Karpas-422 (cell line): ENCODE results near the gene SCGB1A1. TPM values are rescaled to one million over a fixed set of nuclear protein-coding genes. Genes with fewer than 3 reads are reported as not detected.
"Not testable (repeated sequence)": the region's sequence is repeated elsewhere in the genome, so short reads cannot be mapped to it uniquely, and the experiment has no call there.

Source experiments
- DNase-seq: peaks from one replicate; pipeline ENCODE4 v3.0.0-alpha.2; 2015
- H2AFZ ChIP-seq: fragments of 200-600 bp; sonication (generic); 2 replicates; pipeline ENCODE4 v1.6.1; 2014; ENCODE audit warnings: antibody characterized with exemption, low read length, mixed read lengths
- H3K27ac ChIP-seq: fragments of 200-600 bp; sonication (generic); 2 replicates; pipeline ENCODE4 v1.5.1; 2014; ENCODE audit warnings: mild to moderate bottlenecking, low read length, moderate library complexity
- H3K27me3 ChIP-seq: fragments of 200-600 bp; sonication (generic); 2 replicates; pipeline ENCODE4 v1.6.1; 2014; ENCODE audit warnings: low read length, mixed read lengths
- H3K36me3 ChIP-seq: fragments of 200-600 bp; sonication (generic); 2 replicates; pipeline ENCODE4 v1.6.1; 2014; ENCODE audit warnings: low read length, mixed read lengths; ENCODE audit not compliant: insufficient read depth
- H3K4me1 ChIP-seq: fragments of 200-600 bp; sonication (generic); 2 replicates; pipeline ENCODE4 v1.6.1; 2014; ENCODE audit warnings: mild to moderate bottlenecking, low read length, mixed read lengths
- H3K4me2 ChIP-seq: fragments of 200-600 bp; sonication (generic); 2 replicates; pipeline ENCODE4 v1.6.1; 2014; ENCODE audit warnings: low read length, low read depth, mild to moderate bottlenecking; ENCODE audit not compliant: poor library complexity, severe bottlenecking
- H3K4me3 ChIP-seq: fragments of 200-600 bp; sonication (generic); 2 replicates; pipeline ENCODE4 v1.5.1; 2014; ENCODE audit warnings: mild to moderate bottlenecking, antibody characterized with exemption, low read length, mixed read lengths
- H3K79me2 ChIP-seq: fragments of 200-600 bp; sonication (generic); 2 replicates; pipeline ENCODE4 v1.6.1; 2014; ENCODE audit warnings: mild to moderate bottlenecking, low read length, mixed read lengths
- H3K9ac ChIP-seq: fragments of 200-600 bp; sonication (generic); 2 replicates; pipeline ENCODE4 v1.6.0; 2014; ENCODE audit warnings: low read length
- H3K9me2 ChIP-seq: fragments of 200-600 bp; sonication (generic), shearing (Covaris generic); replicated peaks from 2 replicates; pipeline ENCODE4 v1.6.0; 2014; ENCODE audit warnings: mild to moderate bottlenecking, low read length, moderate library complexity; ENCODE audit not compliant: insufficient read depth
- H3K9me3 ChIP-seq: fragments of 300-700, 200-600 bp; sonication (generic); 2 replicates; pipeline ENCODE4 v1.6.1; 2014; ENCODE audit warnings: low read length, mixed read lengths
- H4K20me1 ChIP-seq: fragments of 200-600 bp; sonication (generic); 2 replicates; pipeline ENCODE4 v1.6.1; 2014; ENCODE audit warnings: mild to moderate bottlenecking, antibody characterized with exemption, low read length, low read depth; ENCODE audit not compliant: insufficient read depth
- total RNA-seq: library from RNA; depleted of rRNA; stranded (reverse); fragments of >200 nt; shearing (Covaris generic); gene quantifications from 2 replicates; pipeline ENCODE4 v1.2.3, GENCODE V29; 2014; ENCODE audit warnings: low replicate concordance

SCGB1A1 gene
- total RNA-seq, 1 experiment from 2014 or later: not detected

GRCh38 chr11:62383822-62384221, 35.0 kb upstream of the SCGB1A1 start:
- Histone ChIP-seq H3K9me3 (no peaks in the 10 kb centered on the region), H3K27me3 (no peaks in the 10 kb centered on the region), H3K4me2 (no peak overlapping the region), H3K4me3 (no peak overlapping the region), H3K9me2 (no peaks in the 10 kb centered on the region), H4K20me1 (no peaks in the 10 kb centered on the region), H3K36me3 (no peaks in the 10 kb centered on the region), H3K4me1 (no peaks in the 10 kb centered on the region; the same call in 1 of the 2 replicates), H2AFZ (no peak overlapping the region), H3K79me2 (no peaks in the 10 kb centered on the region), H3K9ac (no peak overlapping the region), H3K27ac (no peak overlapping the region)
- no peak for DNase-seq

- H3K9me3 ChIP-seq, H3K9ac ChIP-seq, H3K27me3 ChIP-seq, H3K36me3 ChIP-seq, H3K4me1 ChIP-seq, H3K9me2 ChIP-seq, H3K79me2 ChIP-seq, H2AFZ ChIP-seq, H3K4me2 ChIP-seq, H3K27ac ChIP-seq, DNase-seq, H4K20me1 ChIP-seq, H3K4me3 ChIP-seq: not testable (repeated sequence)
Observed at GRCh38 chr11:62386083-62386482, 32.8 kb upstream of the SCGB1A1 start.

GRCh38 chr11:62387381-62387780, 31.5 kb upstream of the SCGB1A1 start:
- Histone ChIP-seq H2AFZ (no peak overlapping the region), H3K27ac (no peak overlapping the region), H3K4me3 (no peak overlapping the region), H3K9me3 (no peaks in the 10 kb centered on the region), H3K27me3 (no peaks in the 10 kb centered on the region), H3K4me2 (no peak overlapping the region), H3K79me2 (no peaks in the 10 kb centered on the region), H3K9me2 (no peaks in the 10 kb centered on the region), H3K36me3 (no peaks in the 10 kb centered on the region), H4K20me1 (no peaks in the 10 kb centered on the region), H3K9ac (no peak overlapping the region), H3K4me1 (no peaks in the 10 kb centered on the region)
- DNase-seq: no peak

DNA sequence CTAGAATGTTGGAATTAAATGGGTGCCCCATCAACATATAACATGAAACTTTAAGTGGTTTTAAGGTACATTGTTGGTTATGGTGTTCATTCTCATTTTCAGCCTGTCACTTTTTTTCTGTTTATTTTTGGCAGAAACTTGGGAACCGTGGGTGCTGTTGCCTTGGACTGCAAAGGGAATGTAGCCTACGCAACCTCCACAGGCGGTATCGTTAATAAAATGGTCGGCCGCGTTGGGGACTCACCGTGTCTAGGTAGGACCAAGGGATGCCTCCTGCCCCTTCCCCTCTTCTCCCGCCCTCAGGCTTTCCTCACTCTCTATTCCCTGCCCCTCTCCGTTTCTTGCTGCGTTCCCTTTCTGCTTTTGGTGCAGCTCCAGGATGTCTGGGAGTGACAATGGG, 29.8 kb upstream of the SCGB1A1 start:
- Histone ChIP-seq H4K20me1 (no peaks in the 10 kb centered on the region), H3K36me3 (no peaks in the 10 kb centered on the region), H3K4me1 (no peaks in the 10 kb centered on the region), H3K9me2 (no peaks in the 10 kb centered on the region), H3K79me2 (no peaks in the 10 kb centered on the region), H3K4me3 (no peak overlapping the region), H3K9ac (no peak overlapping the region), H3K9me3 (no peaks in the 10 kb centered on the region), H3K27ac (no peak overlapping the region), H2AFZ (no peak overlapping the region), H3K4me2 (no peak overlapping the region), H3K27me3 (no peaks in the 10 kb centered on the region)
- DNase-seq: no peak

DNA sequence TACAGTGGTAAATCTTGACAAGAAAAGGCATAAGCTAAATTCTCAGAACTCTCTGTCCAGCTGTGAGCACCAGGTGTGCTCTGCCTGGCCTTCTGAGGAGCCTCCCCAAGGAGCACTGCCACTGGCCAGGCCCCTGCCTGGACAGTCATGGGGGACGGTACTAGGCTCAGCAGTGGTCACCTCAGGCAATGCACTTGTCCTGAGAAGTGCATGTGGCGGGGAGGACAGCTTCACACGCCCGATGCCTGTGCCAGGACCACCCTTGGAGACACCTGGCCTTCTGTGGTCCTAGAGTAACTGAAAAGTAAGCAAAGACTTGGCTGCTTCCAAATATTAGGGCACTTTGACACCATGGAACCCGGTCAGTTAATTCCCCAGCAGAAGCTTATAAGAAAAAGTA, 28.6 kb upstream of the SCGB1A1 start:
- no peaks in the 10 kb centered on the region for H3K9me2 ChIP-seq
- no peaks in the 10 kb centered on the region for H3K79me2 ChIP-seq
- H3K4me3 ChIP-seq: no peak overlapping the region
- DNase-seq: no peak
- no peak overlapping the region for H3K27ac ChIP-seq
- no peaks in the 10 kb centered on the region for H3K4me1 ChIP-seq
- no peak overlapping the region for H3K4me2 ChIP-seq
- no peak overlapping the region for H3K9ac ChIP-seq
- no peaks in the 10 kb centered on the region for H3K36me3 ChIP-seq
- H4K20me1 ChIP-seq: no peaks in the 10 kb centered on the region
- H2AFZ ChIP-seq: no peak overlapping the region
- no peaks in the 10 kb centered on the region for H3K27me3 ChIP-seq
- no peaks in the 10 kb centered on the region for H3K9me3 ChIP-seq

DNA sequence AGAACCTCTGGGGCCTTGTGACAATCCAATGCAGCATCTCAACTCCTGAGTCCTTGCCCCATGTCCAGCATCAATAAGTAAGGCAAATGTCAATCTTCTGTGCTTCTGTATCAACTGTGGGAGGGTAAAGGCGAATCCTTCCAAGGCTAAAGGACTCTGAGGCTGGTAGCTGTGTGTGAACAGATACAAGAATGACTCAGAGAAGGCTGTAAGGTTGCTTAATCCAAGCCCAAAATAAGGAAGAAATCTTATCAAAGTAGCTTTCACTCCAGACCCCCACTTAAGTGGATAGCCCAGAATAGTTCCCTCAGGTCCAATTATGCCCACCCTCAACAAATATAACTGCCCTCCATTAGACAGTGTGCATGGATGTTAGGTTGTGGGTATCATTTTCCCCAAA, 28.1 kb upstream of the SCGB1A1 start:
- H3K36me3 ChIP-seq: no peaks in the 10 kb centered on the region
- DNase-seq: no peak
- no peaks in the 10 kb centered on the region for H3K9me2 ChIP-seq
- no peaks in the 10 kb centered on the region for H3K4me1 ChIP-seq
- H3K9ac ChIP-seq: no peak overlapping the region
- H4K20me1 ChIP-seq: no peaks in the 10 kb centered on the region
- H3K4me3 ChIP-seq: no peak overlapping the region
- no peaks in the 10 kb centered on the region for H3K79me2 ChIP-seq
- H3K27me3 ChIP-seq: no peaks in the 10 kb centered on the region
- H3K27ac ChIP-seq: no peak overlapping the region
- H3K4me2 ChIP-seq: no peak overlapping the region
- no peaks in the 10 kb centered on the region for H3K9me3 ChIP-seq
- H2AFZ ChIP-seq: no peak overlapping the region

GRCh38 chr11:62391642-62392425, 27.0 kb upstream of the SCGB1A1 start:
- DNase-seq: no peak
- Histone ChIP-seq H3K9me2 (no peaks in the 10 kb centered on the region), H3K4me2 (no peak overlapping the region), H3K36me3 (no peaks in the 10 kb centered on the region), H3K9ac (no peak overlapping the region), H3K4me3 (no peak overlapping the region), H3K79me2 (no peaks in the 10 kb centered on the region), H3K9me3 (no peaks in the 10 kb centered on the region), H3K27me3 (no peaks in the 10 kb centered on the region), H3K4me1 (no peaks in the 10 kb centered on the region), H2AFZ (no peak overlapping the region), H3K27ac (no peak overlapping the region), H4K20me1 (no peaks in the 10 kb centered on the region)

DNA sequence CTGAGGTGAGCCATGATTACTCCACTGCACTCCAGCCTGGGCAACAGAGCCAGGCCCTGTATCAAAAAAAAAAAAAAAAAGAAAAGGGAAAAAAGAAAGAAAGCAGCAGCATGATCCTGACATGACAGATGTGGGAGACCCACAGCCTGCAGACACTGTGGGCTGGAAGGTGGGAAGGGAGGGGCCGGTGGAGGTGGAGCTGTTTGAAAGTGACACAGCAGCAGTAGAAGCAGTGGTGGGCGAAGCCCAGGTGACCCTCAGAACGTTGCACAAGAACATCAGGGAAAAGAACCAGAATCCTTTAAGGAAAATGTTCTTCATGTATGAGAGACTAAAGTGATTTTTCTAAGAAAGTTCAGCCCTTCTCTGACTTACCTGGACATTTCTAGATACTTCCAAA, 26.3 kb upstream of the SCGB1A1 start:
- H3K4me3 ChIP-seq: no peak overlapping the region
- H3K9me3 ChIP-seq: no peaks in the 10 kb centered on the region
- H3K9ac ChIP-seq: no peak overlapping the region
- no peaks in the 10 kb centered on the region for H3K4me1 ChIP-seq
- no peaks in the 10 kb centered on the region for H4K20me1 ChIP-seq
- H3K36me3 ChIP-seq: no peaks in the 10 kb centered on the region
- no peaks in the 10 kb centered on the region for H3K9me2 ChIP-seq
- no peak for DNase-seq
- H3K27me3 ChIP-seq: no peaks in the 10 kb centered on the region
- H3K4me2 ChIP-seq: no peak overlapping the region
- no peaks in the 10 kb centered on the region for H3K79me2 ChIP-seq
- no peak overlapping the region for H3K27ac ChIP-seq
- no peak overlapping the region for H2AFZ ChIP-seq
